B cell (primary cell): ENCODE measurements around the gene PRKCG. TPM values are rescaled to one million over a fixed set of nuclear protein-coding genes. Genes with fewer than 3 reads are reported as not detected.

Source experiments
- ATAC-seq: fragments of 200-7000 bp; cut with Tn5 transposase; one replicate; pipeline ENCODE4 v1.10.0; 2021; ENCODE audit warnings: low read depth, mild to moderate bottlenecking, moderate number of reproducible peaks, moderate library complexity
- CTCF ChIA-PET: fragments of 350-600 bp; sonication (Branson Sonifier 250); formaldehyde crosslinking; loops from one replicate; lab custom pipeline; 2021; ENCODE audit warnings: antibody characterized with exemption, inconsistent platforms; lab: Charles Lee
- POLR2A ChIA-PET: fragments of 350-600 bp; sonication (Branson Sonifier 250); formaldehyde crosslinking; loops from one replicate; lab custom pipeline; 2021; ENCODE audit warnings: antibody characterized with exemption; lab: Charles Lee
- DNase-seq: peaks from one replicate; pipeline ENCODE4 v3.0.0; 2013
- H2AFZ ChIP-seq: 2 replicates; pipeline ENCODE4 v1.6.1; 2012; ENCODE audit warnings: mild to moderate bottlenecking, low read depth, low read length; ENCODE audit not compliant: insufficient read depth, poor library complexity, severe bottlenecking
- H3K27ac ChIP-seq, 2 donors: 1 replicate in 1 of 2; 2 replicates in 1 of 2; pipeline ENCODE4 v1.5.1; 2012 to 2013; ENCODE audit warnings: low read length in 2 of 2, mild to moderate bottlenecking in 2 of 2, moderate library complexity in 1 of 2
- H3K27me3 ChIP-seq, 4 experiments: fragments of 200-600 bp in 1 of 4; sonication (generic) in 1 of 4; replicated peaks in 1 of 4; 1 replicate in 2 of 4; 2 replicates in 2 of 4; pipeline versions ENCODE4 v1.6.1 to v1.7.0; 2013 to 2016; ENCODE audit warnings: low read length in 3 of 4, mild to moderate bottlenecking in 2 of 4, mixed read lengths in 1 of 4, moderate library complexity in 1 of 4; ENCODE audit not compliant: insufficient read depth in 4 of 4, control insufficient read depth in 3 of 4; ENCODE audit errors: control extremely low read depth in 1 of 4
- H3K36me3 ChIP-seq, 2 experiments: replicated peaks in 1 of 2; 1 replicate in 1 of 2; 2 replicates in 1 of 2; pipeline versions ENCODE4 v1.6.1 to v1.7.1; 2013; ENCODE audit warnings: low read length in 1 of 2; ENCODE audit not compliant: insufficient read depth in 2 of 2, control insufficient read depth in 1 of 2; ENCODE audit errors: control extremely low read depth in 1 of 2, extremely low read depth in 1 of 2
- H3K4me1 ChIP-seq, 2 donors: fragments of 200-600 bp in 1 of 2; sonication (generic) in 1 of 2; 1 replicate in 1 of 2; 2 replicates in 1 of 2; pipeline versions ENCODE4 v1.5.1 to v1.6.1; 2013 to 2017; ENCODE audit warnings: low read length in 2 of 2; ENCODE audit not compliant: control insufficient read depth in 2 of 2, insufficient read depth in 2 of 2
- H3K4me2 ChIP-seq: replicated peaks from 2 replicates; pipeline ENCODE3; 2012; ENCODE audit warnings: mild to moderate bottlenecking, low read depth, low read length; ENCODE audit not compliant: poor library complexity, severe bottlenecking
- H3K4me3 ChIP-seq, 5 experiments: fragments of 200-600 bp in 1 of 5; sonication (generic) in 1 of 5; 1 replicate in 3 of 5; 2 replicates in 2 of 5; pipeline versions ENCODE4 v1.5.1 to v1.7.0; 2011 to 2016; ENCODE audit warnings: low read length in 4 of 5, mild to moderate bottlenecking in 4 of 5, low read depth in 2 of 5, control low read depth in 1 of 5, moderate library complexity in 1 of 5; ENCODE audit not compliant: insufficient read depth in 1 of 5; ENCODE audit errors: control extremely low read depth in 1 of 5, extremely low read depth in 1 of 5
- H3K79me2 ChIP-seq: fragments of 200-600 bp; sonication (generic); one replicate; pipeline ENCODE4 v1.6.0; 2016; ENCODE audit warnings: low read length; ENCODE audit not compliant: control insufficient read depth, insufficient read depth
- H3K9ac ChIP-seq: fragments of 200-600 bp; sonication (generic); 2 replicates; pipeline ENCODE4 v1.6.1; 2017; ENCODE audit warnings: mild to moderate bottlenecking, low read length, moderate library complexity
- H3K9me3 ChIP-seq, 3 donors: one replicate each; pipeline versions ENCODE4 v1.6.1 to v1.7.1; 2013; ENCODE audit warnings: low read length in 2 of 3; ENCODE audit not compliant: control insufficient read depth in 2 of 3, insufficient read depth in 1 of 3; ENCODE audit errors: control extremely low read depth in 1 of 3
- H4K20me1 ChIP-seq: 2 replicates; pipeline ENCODE4 v1.6.0; 2012; ENCODE audit warnings: mild to moderate bottlenecking, low read length; ENCODE audit not compliant: insufficient read depth, control insufficient read depth, poor library complexity, severe bottlenecking
- H3K27ac Mint-ChIP-seq: one replicate; pipeline ENCODE4 v1.8.0; 2021; ENCODE audit warnings: mixed read lengths
- H3K27me3 Mint-ChIP-seq: one replicate; pipeline ENCODE4 v1.8.0; 2021; ENCODE audit warnings: mixed read lengths
- H3K4me1 Mint-ChIP-seq: one replicate; pipeline ENCODE4 v1.8.0; 2021; ENCODE audit warnings: mixed read lengths
- H3K4me3 Mint-ChIP-seq: one replicate; pipeline ENCODE4 v1.8.0; 2021; ENCODE audit warnings: mixed read lengths
- H3K9me3 Mint-ChIP-seq: one replicate; pipeline ENCODE4 v1.8.0; 2022; ENCODE audit warnings: mixed read lengths; ENCODE audit not compliant: insufficient read depth
- EZH2 ChIP-seq: IDR thresholded peaks from 2 replicates; pipeline ENCODE4 v1.6.1; 2012; ENCODE audit warnings: borderline replicate concordance, low read depth, mild to moderate bottlenecking, moderate library complexity, low read length; ENCODE audit not compliant: insufficient read depth, poor library complexity, severe bottlenecking
- WGBS: methylation state at CpG from one replicate; pipeline ENCODE4 v1.1.5; 2013; ENCODE audit warnings: missing lambda C conversion rate; ENCODE audit not compliant: insufficient coverage; 5-methylcytosine and 5-hydroxymethylcytosine counted together
- intact Hi-C: fragments of 100-400 bp; cut with micrococcal nuclease; formaldehyde crosslinking; loops from one replicate; pipeline ENCODE4 v1.10.0; 2022
- polyA plus RNA-seq: library from polyadenylated mRNA; depleted of rRNA; stranded (reverse); fragments of >200 nt; gene quantifications from 2 replicates; pipeline ENCODE4 v1.2.3, GENCODE V29; 2012
- total RNA-seq, 2 donors: library from RNA; stranded (reverse); fragments of 120-200 nt in 1 of 2; gene quantifications; 1 replicate in 1 of 2; 2 replicates in 1 of 2; pipeline versions ENCODE4 v1.2.3 to v1.2.4, GENCODE V29; 2013 to 2022
- TF ChIP-seq, protein P1 (sequence below): fragments of 200-600 bp; IDR thresholded peaks from one replicate; pipeline ENCODE4 v1.8.0; 2022; ENCODE audit warnings: antibody characterized with exemption, mild to moderate bottlenecking

Gene PRKCG
- total and polyA plus RNA-seq, 2 donors (not counting 1 experiment from before 2014, with no cell fraction given) = 0.31 TPM; not detected in 1

DNA sequence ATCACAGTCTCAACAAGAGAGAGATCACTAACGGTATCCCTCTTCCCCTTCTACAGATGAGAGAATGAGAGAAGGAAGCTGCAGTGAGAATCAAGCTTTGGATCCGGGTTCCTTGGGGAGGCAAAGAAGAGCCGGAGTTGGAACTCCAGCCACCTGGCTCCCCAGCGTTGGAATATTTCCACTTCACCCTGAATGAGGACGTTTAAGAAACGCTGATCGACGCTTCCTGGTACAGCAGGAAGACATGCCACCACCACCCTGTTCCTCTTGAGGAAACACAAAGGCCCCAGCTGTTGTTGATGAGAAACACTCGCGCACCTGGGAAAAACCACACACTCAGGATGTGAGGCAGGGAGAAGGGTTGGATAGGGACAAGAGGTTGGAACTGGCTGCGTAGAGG is 69.4 kb downstream of the PRKCG start:
- H3K9ac ChIP-seq = no peak overlapping the region
- no peak overlapping the region for H2AFZ ChIP-seq
- H3K27me3 ChIP-seq = peaks cover 0 to 8% (median 0%) of the 10 kb centered on the region in 4 experiments
- Mint-ChIP-seq H3K4me1 (no peaks in the 10 kb centered on the region), H3K9me3 (no peaks in the 10 kb centered on the region), H3K27ac (no peak overlapping the region), H3K4me3 (no peak overlapping the region), H3K27me3 (peaks cover 20% of the 10 kb centered on the region)
- no peak for DNase-seq
- intact Hi-C loops = no loop called here
- H3K4me2 ChIP-seq = no peak overlapping the region
- no peaks in the 10 kb centered on the region for H3K36me3 ChIP-seq
- no peaks in the 10 kb centered on the region for H4K20me1 ChIP-seq
- no peaks in the 10 kb centered on the region for H3K4me1 ChIP-seq
- ATAC-seq = no peak
- H3K27ac ChIP-seq = no peak overlapping the region
- H3K79me2 ChIP-seq = no peaks in the 10 kb centered on the region
- POLR2A ChIA-PET = no interaction called here
- WGBS = 20% methylated on average over 7 of the region's 11 CpGs
- H3K9me3 ChIP-seq = peaks cover 0 to 13% (median 2%) of the 10 kb centered on the region in 3 donors
- CTCF ChIA-PET = interaction anchor here (0.8 kb wide), 1 partner anchor 159 kb away, joined by 3 read pairs; no protein-coding TSS in a partner anchor
- no peak overlapping the region for H3K4me3 ChIP-seq
- TF ChIP-seq, protein P1, sequence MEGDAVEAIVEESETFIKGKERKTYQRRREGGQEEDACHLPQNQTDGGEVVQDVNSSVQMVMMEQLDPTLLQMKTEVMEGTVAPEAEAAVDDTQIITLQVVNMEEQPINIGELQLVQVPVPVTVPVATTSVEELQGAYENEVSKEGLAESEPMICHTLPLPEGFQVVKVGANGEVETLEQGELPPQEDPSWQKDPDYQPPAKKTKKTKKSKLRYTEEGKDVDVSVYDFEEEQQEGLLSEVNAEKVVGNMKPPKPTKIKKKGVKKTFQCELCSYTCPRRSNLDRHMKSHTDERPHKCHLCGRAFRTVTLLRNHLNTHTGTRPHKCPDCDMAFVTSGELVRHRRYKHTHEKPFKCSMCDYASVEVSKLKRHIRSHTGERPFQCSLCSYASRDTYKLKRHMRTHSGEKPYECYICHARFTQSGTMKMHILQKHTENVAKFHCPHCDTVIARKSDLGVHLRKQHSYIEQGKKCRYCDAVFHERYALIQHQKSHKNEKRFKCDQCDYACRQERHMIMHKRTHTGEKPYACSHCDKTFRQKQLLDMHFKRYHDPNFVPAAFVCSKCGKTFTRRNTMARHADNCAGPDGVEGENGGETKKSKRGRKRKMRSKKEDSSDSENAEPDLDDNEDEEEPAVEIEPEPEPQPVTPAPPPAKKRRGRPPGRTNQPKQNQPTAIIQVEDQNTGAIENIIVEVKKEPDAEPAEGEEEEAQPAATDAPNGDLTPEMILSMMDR = no peak
- TF ChIP-seq EZH2 = no peak

DNA sequence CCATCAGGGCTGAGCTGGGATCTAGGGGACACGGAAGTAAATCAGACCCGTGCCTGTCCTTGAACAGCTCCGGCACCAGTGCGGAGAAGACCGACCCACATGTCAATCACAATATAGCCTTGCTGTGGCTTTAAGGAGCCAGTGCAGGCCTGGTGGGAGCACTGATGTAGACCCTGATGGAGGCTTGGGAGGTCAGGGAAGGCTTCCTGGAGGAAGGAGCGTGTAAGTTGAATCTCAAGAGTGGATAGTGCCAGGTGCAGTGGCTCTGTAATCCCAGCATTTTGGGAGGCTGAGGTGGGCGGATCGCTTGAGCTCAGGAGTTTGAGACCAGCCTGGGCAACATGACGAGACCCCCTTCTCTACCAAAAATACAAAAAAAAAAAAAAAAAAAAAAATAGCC is 70.0 kb downstream of the PRKCG start:
- Histone ChIP-seq H3K9me3 (peaks cover 0 to 13% (median 2%) of the 10 kb centered on the region in 3 donors), H2AFZ (no peak overlapping the region), H3K36me3 (no peaks in the 10 kb centered on the region), H3K4me2 (no peak overlapping the region), H3K79me2 (no peaks in the 10 kb centered on the region), H3K27me3 (peaks cover 0 to 10% (median 0%) of the 10 kb centered on the region in 4 experiments), H3K9ac (no peak overlapping the region), H3K4me3 (no peak overlapping the region), H3K27ac (no peak overlapping the region), H3K4me1 (no peaks in the 10 kb centered on the region), H4K20me1 (no peaks in the 10 kb centered on the region)
- intact Hi-C loops = no loop called here
- no peak for TF ChIP-seq EZH2
- TF ChIP-seq, protein P1 = no peak
- Mint-ChIP-seq H3K27me3 (peaks cover 20% of the 10 kb centered on the region), H3K9me3 (no peaks in the 10 kb centered on the region), H3K27ac (no peak overlapping the region), H3K4me1 (no peaks in the 10 kb centered on the region), H3K4me3 (no peak overlapping the region)
- ATAC-seq (no peak), DNase-seq (no peak)
- no CpG with 5 or more reads among the region's 9 CpGs for WGBS
- ChIA-PET POLR2A (no interaction called here), CTCF (no interaction called here)
